ENCODE results near the gene ADRA2A.

The ADRA2A gene

GRCh38 chr10:111076191-111076681 is 593 bp upstream of the ADRA2A start:
- Histone ChIP-seq H3K27ac (ENCODE audit: low read depth, low read length) (no peak overlapping the region), H3K4me3 (ENCODE audit: low read depth, low read length) (peak overlapping the region; percentile 71), H3K9ac (ENCODE audit: low read depth, low read length) (no peak overlapping the region), H3K9me3 (ENCODE audit: control insufficient read depth, insufficient read depth, low read length) (0 out of 2 replicates have a peak, but pooled peaks cover 2% of the 10 kb centered on the region), H3K4me1 (ENCODE audit: control insufficient read depth, insufficient read depth, low read length) (no peaks in the 10 kb centered on the region; the same call in 1 of the 2 replicates), H3K27me3 (ENCODE audit: control insufficient read depth, insufficient read depth, low read length) (peaks cover 54% of the 10 kb centered on the region), H3K36me3 (ENCODE audit: control insufficient read depth, insufficient read depth, low read length) (no peaks in the 10 kb centered on the region; the same call in 1 of the 2 replicates)

- Histone ChIP-seq H3K4me3 (ENCODE audit: low read depth, low read length) (peak overlapping the region; percentile 71), H3K9ac (ENCODE audit: low read depth, low read length) (no peak overlapping the region), H3K27me3 (ENCODE audit: control insufficient read depth, insufficient read depth, low read length) (peaks cover 54% of the 10 kb centered on the region)
These were observed 603 bp downstream of the ADRA2A start for GRCh38 chr10:111077479-111077784.

DNA sequence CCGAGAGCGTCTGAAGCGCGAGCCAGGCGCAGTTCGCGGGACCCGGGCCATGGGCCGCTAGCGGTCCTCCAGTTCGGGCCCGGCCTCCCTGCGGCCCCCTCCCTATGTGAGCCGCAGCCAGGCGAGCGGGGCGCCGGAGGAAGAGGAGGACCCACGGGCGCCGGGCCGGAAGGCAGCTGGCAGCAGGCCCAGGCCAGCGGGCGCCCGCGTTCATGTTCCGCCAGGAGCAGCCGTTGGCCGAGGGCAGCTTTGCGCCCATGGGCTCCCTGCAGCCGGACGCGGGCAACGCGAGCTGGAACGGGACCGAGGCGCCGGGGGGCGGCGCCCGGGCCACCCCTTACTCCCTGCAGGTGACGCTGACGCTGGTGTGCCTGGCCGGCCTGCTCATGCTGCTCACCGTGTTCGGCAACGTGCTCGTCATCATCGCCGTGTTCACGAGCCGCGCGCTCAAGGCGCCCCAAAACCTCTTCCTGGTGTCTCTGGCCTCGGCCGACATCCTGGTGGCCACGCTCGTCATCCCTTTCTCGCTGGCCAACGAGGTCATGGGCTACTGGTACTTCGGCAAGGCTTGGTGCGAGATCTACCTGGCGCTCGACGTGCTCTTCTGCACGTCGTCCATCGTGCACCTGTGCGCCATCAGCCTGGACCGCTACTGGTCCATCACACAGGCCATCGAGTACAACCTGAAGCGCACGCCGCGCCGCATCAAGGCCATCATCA is 1.1 kb downstream of the ADRA2A start:
- H3K4me1 ChIP-seq (ENCODE audit: control insufficient read depth, insufficient read depth, low read length), result peaks cover 5% of the 10 kb centered on the region
- H3K9ac ChIP-seq (ENCODE audit: low read depth, low read length), result no peak overlapping the region
- peaks cover 54% of the 10 kb centered on the region for H3K27me3 ChIP-seq (ENCODE audit: control insufficient read depth, insufficient read depth, low read length)
- 0 out of 2 replicates have a peak, but pooled peaks cover 2% of the 10 kb centered on the region for H3K9me3 ChIP-seq (ENCODE audit: control insufficient read depth, insufficient read depth, low read length)
- H3K4me3 ChIP-seq (ENCODE audit: low read depth, low read length), result peak overlapping the region; percentile 71
- H3K36me3 ChIP-seq (ENCODE audit: control insufficient read depth, insufficient read depth, low read length), result no peaks in the 10 kb centered on the region; the same call in 1 of the 2 replicates
- H3K27ac ChIP-seq (ENCODE audit: low read depth, low read length), result no peak overlapping the region

More at GRCh38 chr10:111077479-111077784, 603 bp downstream of the ADRA2A start:
- Histone ChIP-seq H3K4me1 (ENCODE audit: control insufficient read depth, insufficient read depth, low read length) (peaks cover 1% of the 10 kb centered on the region), H3K9me3 (ENCODE audit: control insufficient read depth, insufficient read depth, low read length) (0 out of 2 replicates have a peak, but pooled peaks cover 2% of the 10 kb centered on the region), H3K36me3 (ENCODE audit: control insufficient read depth, insufficient read depth, low read length) (no peaks in the 10 kb centered on the region; the same call in 1 of the 2 replicates), H3K27ac (ENCODE audit: low read depth, low read length) (no peak overlapping the region)

DNA sequence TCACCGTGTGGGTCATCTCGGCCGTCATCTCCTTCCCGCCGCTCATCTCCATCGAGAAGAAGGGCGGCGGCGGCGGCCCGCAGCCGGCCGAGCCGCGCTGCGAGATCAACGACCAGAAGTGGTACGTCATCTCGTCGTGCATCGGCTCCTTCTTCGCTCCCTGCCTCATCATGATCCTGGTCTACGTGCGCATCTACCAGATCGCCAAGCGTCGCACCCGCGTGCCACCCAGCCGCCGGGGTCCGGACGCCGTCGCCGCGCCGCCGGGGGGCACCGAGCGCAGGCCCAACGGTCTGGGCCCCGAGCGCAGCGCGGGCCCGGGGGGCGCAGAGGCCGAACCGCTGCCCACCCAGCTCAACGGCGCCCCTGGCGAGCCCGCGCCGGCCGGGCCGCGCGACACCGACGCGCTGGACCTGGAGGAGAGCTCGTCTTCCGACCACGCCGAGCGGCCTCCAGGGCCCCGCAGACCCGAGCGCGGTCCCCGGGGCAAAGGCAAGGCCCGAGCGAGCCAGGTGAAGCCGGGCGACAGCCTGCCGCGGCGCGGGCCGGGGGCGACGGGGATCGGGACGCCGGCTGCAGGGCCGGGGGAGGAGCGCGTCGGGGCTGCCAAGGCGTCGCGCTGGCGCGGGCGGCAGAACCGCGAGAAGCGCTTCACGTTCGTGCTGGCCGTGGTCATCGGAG is 1.8 kb downstream of the ADRA2A start:
- H3K4me3 ChIP-seq (ENCODE audit: low read depth, low read length), result peak overlapping the region; percentile 71
- H3K9me3 ChIP-seq (ENCODE audit: control insufficient read depth, insufficient read depth, low read length), result 0 out of 2 replicates have a peak, but pooled peaks cover 2% of the 10 kb centered on the region
- no peak overlapping the region for H3K27ac ChIP-seq (ENCODE audit: low read depth, low read length)
- no peaks in the 10 kb centered on the region; the same call in 1 of the 2 replicates for H3K36me3 ChIP-seq (ENCODE audit: control insufficient read depth, insufficient read depth, low read length)
- H3K27me3 ChIP-seq (ENCODE audit: control insufficient read depth, insufficient read depth, low read length), result peaks cover 54% of the 10 kb centered on the region
- no peak overlapping the region for H3K9ac ChIP-seq (ENCODE audit: low read depth, low read length)
- peaks cover 10% of the 10 kb centered on the region for H3K4me1 ChIP-seq (ENCODE audit: control insufficient read depth, insufficient read depth, low read length)

DNA sequence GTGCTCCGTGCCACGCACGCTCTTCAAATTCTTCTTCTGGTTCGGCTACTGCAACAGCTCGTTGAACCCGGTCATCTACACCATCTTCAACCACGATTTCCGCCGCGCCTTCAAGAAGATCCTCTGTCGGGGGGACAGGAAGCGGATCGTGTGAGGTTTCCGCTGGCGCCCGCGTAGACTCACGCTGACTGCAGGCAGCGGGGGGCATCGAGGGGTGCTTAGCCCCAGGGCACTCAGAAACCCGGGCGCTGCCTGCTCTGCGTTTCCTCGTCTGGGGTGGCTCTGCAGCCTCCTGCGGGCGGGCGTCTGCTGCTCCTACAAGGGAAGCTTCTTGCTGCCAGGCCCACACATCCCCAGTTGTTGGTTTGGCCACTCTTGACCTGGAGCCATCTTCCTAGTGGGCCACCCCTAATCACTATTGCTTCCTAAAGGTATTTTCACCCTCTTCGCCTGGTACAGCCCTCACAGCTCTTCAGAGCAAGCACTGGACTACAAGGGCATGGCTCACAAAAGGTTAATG is 2.5 kb downstream of the ADRA2A start:
- Histone ChIP-seq H3K9ac (ENCODE audit: low read depth, low read length) (no peak overlapping the region), H3K27ac (ENCODE audit: low read depth, low read length) (no peak overlapping the region), H3K9me3 (ENCODE audit: control insufficient read depth, insufficient read depth, low read length) (0 out of 2 replicates have a peak, but pooled peaks cover 2% of the 10 kb centered on the region), H3K36me3 (ENCODE audit: control insufficient read depth, insufficient read depth, low read length) (no peaks in the 10 kb centered on the region; the same call in 1 of the 2 replicates), H3K4me3 (ENCODE audit: low read depth, low read length) (peak overlapping the region; percentile 71; the same call in 1 of the 2 replicates), H3K4me1 (ENCODE audit: control insufficient read depth, insufficient read depth, low read length) (peaks cover 10% of the 10 kb centered on the region), H3K27me3 (ENCODE audit: control insufficient read depth, insufficient read depth, low read length) (peaks cover 53% of the 10 kb centered on the region)

GRCh38 chr10:111079781-111080180 is 3.0 kb downstream of the ADRA2A start:
- Histone ChIP-seq H3K27me3 (ENCODE audit: control insufficient read depth, insufficient read depth, low read length) (peaks cover 48% of the 10 kb centered on the region), H3K4me1 (ENCODE audit: control insufficient read depth, insufficient read depth, low read length) (peaks cover 10% of the 10 kb centered on the region), H3K36me3 (ENCODE audit: control insufficient read depth, insufficient read depth, low read length) (no peaks in the 10 kb centered on the region; the same call in 1 of the 2 replicates), H3K27ac (ENCODE audit: low read depth, low read length) (no peak overlapping the region), H3K9ac (ENCODE audit: low read depth, low read length) (no peak overlapping the region), H3K4me3 (ENCODE audit: low read depth, low read length) (no peak overlapping the region), H3K9me3 (ENCODE audit: control insufficient read depth, insufficient read depth, low read length) (0 out of 2 replicates have a peak, but pooled peaks cover 2% of the 10 kb centered on the region)

DNA sequence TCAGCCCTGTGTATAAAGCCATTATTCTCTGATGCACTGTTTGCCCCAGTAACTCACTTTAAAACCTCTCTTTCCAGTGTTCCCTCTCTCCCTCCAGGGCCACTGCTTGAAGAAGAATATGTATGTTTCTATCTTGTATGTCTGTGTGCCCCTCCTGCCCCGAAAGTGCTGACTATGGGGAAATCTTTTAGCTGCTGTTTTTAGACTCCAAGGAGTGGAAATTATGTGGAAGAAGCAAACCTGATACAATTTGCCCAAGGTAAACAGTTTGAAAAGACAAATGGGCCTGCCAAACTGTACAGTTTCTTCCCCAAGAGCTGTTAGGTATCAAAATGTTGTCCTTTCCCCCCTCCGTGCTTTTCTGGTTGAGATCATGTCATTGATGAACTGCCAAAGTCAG is 3.4 kb downstream of the ADRA2A start:
- H3K4me1 ChIP-seq (ENCODE audit: control insufficient read depth, insufficient read depth, low read length), result peaks cover 10% of the 10 kb centered on the region
- 0 out of 2 replicates have a peak, but pooled peaks cover 2% of the 10 kb centered on the region for H3K9me3 ChIP-seq (ENCODE audit: control insufficient read depth, insufficient read depth, low read length)
- no peak overlapping the region for H3K4me3 ChIP-seq (ENCODE audit: low read depth, low read length)
- no peak overlapping the region for H3K27ac ChIP-seq (ENCODE audit: low read depth, low read length)
- no peak overlapping the region for H3K9ac ChIP-seq (ENCODE audit: low read depth, low read length)
- no peaks in the 10 kb centered on the region; the same call in 1 of the 2 replicates for H3K36me3 ChIP-seq (ENCODE audit: control insufficient read depth, insufficient read depth, low read length)
- H3K27me3 ChIP-seq (ENCODE audit: control insufficient read depth, insufficient read depth, low read length), result peaks cover 44% of the 10 kb centered on the region

- Histone ChIP-seq H3K27me3 (ENCODE audit: control insufficient read depth, insufficient read depth, low read length) (peaks cover 37% of the 10 kb centered on the region), H3K9ac (ENCODE audit: low read depth, low read length) (no peak overlapping the region), H3K9me3 (ENCODE audit: control insufficient read depth, insufficient read depth, low read length) (0 out of 2 replicates have a peak, but pooled peaks cover 2% of the 10 kb centered on the region), H3K36me3 (ENCODE audit: control insufficient read depth, insufficient read depth, low read length) (no peaks in the 10 kb centered on the region; the same call in 1 of the 2 replicates), H3K4me3 (ENCODE audit: low read depth, low read length) (no peak overlapping the region), H3K27ac (ENCODE audit: low read depth, low read length) (no peak overlapping the region), H3K4me1 (ENCODE audit: control insufficient read depth, insufficient read depth, low read length) (peaks cover 10% of the 10 kb centered on the region)
These were observed 4.8 kb downstream of the ADRA2A start for GRCh38 chr10:111081595-111081994.

DNA sequence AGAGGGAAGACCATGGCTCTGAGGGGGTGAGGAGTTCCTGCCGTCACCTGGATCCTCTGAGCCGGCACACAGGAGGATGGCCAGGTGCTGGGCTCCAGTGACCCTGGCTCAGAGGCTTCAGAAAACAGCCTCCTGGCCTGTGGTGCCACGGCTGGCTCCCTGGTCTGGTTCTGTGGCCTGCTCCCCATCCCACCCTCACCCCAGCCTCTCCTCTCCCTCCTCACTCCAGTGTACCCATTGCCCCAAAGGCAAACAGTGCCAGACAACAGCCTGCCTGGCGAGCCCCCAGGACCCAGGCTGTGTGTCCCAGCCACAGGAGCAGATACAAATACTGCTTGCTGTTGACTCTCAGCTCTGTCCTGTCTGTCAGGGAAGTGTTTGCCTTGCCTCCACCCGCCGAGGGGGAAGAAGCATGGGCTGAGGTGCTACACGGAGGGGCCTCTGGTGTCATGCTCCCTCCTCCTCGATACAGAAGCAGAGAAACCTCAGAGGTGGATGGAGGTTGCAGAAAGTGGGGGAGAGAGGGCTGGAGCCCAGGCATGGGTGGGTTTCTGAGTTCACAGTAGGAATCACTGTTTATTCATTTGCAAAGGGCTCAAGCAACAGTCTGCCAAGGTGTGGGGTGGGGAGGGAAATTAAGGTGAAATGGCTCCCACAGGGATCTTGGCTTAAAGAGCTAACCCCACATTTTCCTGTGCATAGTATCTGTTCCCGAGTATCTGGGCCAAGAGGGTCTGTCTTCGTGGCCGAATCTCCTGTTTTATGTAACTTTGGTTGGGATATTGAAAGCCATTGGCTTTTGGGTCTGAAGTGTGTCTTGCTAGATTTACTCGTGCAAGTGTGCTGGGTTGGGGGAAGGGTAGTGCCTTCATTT is 5.5 kb downstream of the ADRA2A start:
- no peak overlapping the region for H3K27ac ChIP-seq (ENCODE audit: low read depth, low read length)

More for the DNA sequence above, 5.5 kb downstream of the ADRA2A start:
- Histone ChIP-seq H3K4me1 (ENCODE audit: control insufficient read depth, insufficient read depth, low read length) (peaks cover 10% of the 10 kb centered on the region), H3K36me3 (ENCODE audit: control insufficient read depth, insufficient read depth, low read length) (no peaks in the 10 kb centered on the region; the same call in 1 of the 2 replicates), H3K9me3 (ENCODE audit: control insufficient read depth, insufficient read depth, low read length) (0 out of 2 replicates have a peak, but pooled peaks cover 2% of the 10 kb centered on the region), H3K27me3 (ENCODE audit: control insufficient read depth, insufficient read depth, low read length) (peaks cover 31% of the 10 kb centered on the region), H3K4me3 (ENCODE audit: low read depth, low read length) (no peak overlapping the region), H3K9ac (ENCODE audit: low read depth, low read length) (no peak overlapping the region)
